ENCODE data around the gene SLC25A13. TPM values are rescaled to one million over a fixed set of nuclear protein-coding genes. Genes with fewer than 3 reads are reported as not detected.
"Not testable (repeated sequence)": the region's sequence is repeated elsewhere in the genome, so short reads cannot be mapped to it uniquely, and the experiment has no call there.

SLC25A13 gene
- total RNA-seq, 1 donor from 2014 or later, result 25.3 TPM

DNA sequence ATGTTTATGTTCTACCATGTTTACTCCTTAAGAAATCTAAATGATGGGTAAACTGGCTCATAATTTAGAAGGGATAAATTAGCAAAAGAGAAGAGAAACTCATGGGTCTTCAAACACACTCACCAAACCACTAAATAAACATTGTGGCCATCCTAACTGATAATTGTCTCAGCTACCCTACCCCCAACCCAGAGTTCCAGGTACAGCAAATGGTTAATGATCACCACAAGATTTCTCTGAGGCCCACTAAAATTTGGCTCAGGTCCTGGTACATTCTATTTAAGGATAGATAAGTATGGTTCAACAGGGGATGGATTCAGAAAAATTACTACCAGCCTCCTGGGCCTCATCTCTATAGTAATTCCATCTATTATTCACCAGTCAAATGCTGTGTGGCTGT, 21.4 kb downstream of the SLC25A13 start:
- TF ChIP-seq POLR2AphosphoS5 (IDR thresholded peaks at IDR 0.05; ENCODE audit: insufficient read depth in 1 of 2, low read depth in 1 of 2) (no peak), POLR2A (IDR thresholded peaks at IDR 0.05) (no peak)
- TF ChIP-seq, protein P1, sequence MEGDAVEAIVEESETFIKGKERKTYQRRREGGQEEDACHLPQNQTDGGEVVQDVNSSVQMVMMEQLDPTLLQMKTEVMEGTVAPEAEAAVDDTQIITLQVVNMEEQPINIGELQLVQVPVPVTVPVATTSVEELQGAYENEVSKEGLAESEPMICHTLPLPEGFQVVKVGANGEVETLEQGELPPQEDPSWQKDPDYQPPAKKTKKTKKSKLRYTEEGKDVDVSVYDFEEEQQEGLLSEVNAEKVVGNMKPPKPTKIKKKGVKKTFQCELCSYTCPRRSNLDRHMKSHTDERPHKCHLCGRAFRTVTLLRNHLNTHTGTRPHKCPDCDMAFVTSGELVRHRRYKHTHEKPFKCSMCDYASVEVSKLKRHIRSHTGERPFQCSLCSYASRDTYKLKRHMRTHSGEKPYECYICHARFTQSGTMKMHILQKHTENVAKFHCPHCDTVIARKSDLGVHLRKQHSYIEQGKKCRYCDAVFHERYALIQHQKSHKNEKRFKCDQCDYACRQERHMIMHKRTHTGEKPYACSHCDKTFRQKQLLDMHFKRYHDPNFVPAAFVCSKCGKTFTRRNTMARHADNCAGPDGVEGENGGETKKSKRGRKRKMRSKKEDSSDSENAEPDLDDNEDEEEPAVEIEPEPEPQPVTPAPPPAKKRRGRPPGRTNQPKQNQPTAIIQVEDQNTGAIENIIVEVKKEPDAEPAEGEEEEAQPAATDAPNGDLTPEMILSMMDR (IDR thresholded peaks at IDR 0.05), result no peak
- Histone ChIP-seq H3K36me3 (no peaks in the 10 kb centered on the region), H3K9me3 (no peaks in the 10 kb centered on the region), H3K27me3 (no peaks in the 10 kb centered on the region), H3K4me3 (no peak overlapping the region), H3K27ac (no peak overlapping the region), H3K4me1 (peaks cover 21% of the 10 kb centered on the region)
- intact Hi-C loops (cut with DNase I), result loop anchor here (10.0 kb wide), 1 partner anchor 66 kb away; no protein-coding TSS in a partner anchor
- no peak for DNase-seq (ENCODE audit: extremely low spot score in 2 of 2)

DNA sequence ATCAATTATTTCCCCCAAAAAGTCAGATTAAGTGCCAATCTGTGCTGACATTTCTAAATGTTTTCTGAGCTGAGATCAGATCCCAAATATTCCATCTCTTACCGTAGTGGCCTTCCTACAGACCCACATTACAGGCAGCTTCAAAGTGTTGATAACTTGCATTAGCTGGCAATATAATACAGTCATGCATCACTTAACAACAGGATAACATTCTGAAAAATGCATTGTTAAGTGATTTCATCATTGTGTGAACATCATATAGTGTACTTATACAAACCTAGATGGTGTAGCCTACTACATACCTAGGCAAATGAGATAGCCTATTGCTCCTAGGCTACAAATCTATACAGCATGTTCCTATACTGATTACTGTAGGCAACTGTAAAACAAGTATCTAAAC, 22.4 kb downstream of the SLC25A13 start:
- no peak for DNase-seq (ENCODE audit: extremely low spot score in 2 of 2)
- Histone ChIP-seq H3K36me3 (no peaks in the 10 kb centered on the region), H3K4me1 (peaks cover 13% of the 10 kb centered on the region), H3K4me3 (no peak overlapping the region), H3K9me3 (no peaks in the 10 kb centered on the region), H3K27me3 (no peaks in the 10 kb centered on the region), H3K27ac (no peak overlapping the region)
- intact Hi-C loops (cut with DNase I), result no loop called here
- TF ChIP-seq, protein P1 (IDR thresholded peaks at IDR 0.05), result no peak
- TF ChIP-seq POLR2A (IDR thresholded peaks at IDR 0.05), result no peak
- no peak for TF ChIP-seq POLR2AphosphoS5 (IDR thresholded peaks at IDR 0.05; ENCODE audit: insufficient read depth in 1 of 2, low read depth in 1 of 2)

DNA sequence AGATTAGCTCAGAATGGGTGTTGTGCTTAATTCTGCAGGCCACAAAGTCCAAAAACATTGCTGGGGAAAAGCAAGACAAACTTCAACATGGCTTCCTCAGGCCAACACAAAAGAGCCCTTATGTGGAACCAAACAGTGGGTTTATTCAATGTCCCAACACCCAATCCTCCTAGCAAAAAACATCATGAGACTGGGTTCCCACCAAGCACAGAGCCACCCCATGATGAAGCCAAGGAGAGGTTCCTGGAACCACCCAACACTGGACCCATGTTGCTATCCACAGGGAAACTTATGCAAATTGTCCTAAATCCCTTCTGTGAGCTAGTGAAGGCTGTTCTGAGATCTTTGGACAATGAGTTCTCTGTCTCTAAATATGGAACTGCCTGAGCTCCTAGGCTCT, 24.0 kb downstream of the SLC25A13 start:
- intact Hi-C loops (cut with DNase I), result no loop called here

DNA sequence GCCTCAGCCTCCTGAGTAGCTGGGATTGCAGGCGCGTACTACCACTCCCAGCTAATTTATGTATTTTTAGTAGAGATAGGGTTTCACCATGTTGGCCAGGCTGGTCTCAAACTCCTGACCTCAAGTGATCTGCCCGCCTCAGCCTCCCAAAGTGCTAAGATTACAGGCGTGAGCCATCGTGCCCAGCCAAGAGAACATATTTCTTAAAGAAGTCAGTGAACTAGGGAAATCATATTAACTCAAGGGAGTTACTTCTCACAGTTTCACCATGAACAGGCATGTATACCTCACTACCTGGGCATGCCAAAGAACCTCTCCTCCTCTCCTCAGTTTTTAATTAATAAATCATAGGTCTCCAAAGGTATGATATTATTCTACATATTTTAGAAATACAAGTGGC, 24.5 kb downstream of the SLC25A13 start:
- intact Hi-C loops (cut with DNase I); H3K4me1 ChIP-seq; H3K27me3 ChIP-seq; H3K4me3 ChIP-seq; H3K27ac ChIP-seq; DNase-seq (ENCODE audit: extremely low spot score in 2 of 2); H3K36me3 ChIP-seq; H3K9me3 ChIP-seq: not testable (repeated sequence)

More for the DNA sequence above, 24.0 kb downstream of the SLC25A13 start:
- no peak for DNase-seq (ENCODE audit: extremely low spot score in 2 of 2)
- Histone ChIP-seq H3K27ac (no peak overlapping the region), H3K9me3 (no peaks in the 10 kb centered on the region), H3K4me3 (no peak overlapping the region), H3K27me3 (no peaks in the 10 kb centered on the region), H3K36me3 (no peaks in the 10 kb centered on the region), H3K4me1 (no peaks in the 10 kb centered on the region)
- TF ChIP-seq POLR2A (IDR thresholded peaks at IDR 0.05) (no peak), POLR2AphosphoS5 (IDR thresholded peaks at IDR 0.05; ENCODE audit: insufficient read depth in 1 of 2, low read depth in 1 of 2) (no peak)
- TF ChIP-seq, protein P1 (IDR thresholded peaks at IDR 0.05), result no peak

DNA sequence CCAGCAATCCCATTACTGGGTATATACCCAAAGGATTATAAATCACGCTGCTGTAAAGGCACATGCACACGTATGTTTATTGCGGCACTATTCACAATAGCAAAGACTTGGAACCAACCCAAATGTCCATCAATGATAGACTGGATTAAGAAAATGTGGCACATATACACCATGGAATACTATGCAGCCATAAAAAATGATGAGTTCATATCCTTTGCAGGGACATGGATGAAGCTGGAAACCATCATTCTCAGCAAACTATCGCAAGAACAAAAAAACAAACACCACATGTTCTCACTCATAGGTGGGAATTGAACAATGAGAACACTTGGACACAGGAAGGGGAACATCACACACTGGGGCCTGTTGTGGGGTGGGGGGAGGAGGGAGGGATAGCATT, 28.0 kb downstream of the SLC25A13 start:
- H3K9me3 ChIP-seq; H3K27me3 ChIP-seq; H3K4me3 ChIP-seq; H3K27ac ChIP-seq; H3K4me1 ChIP-seq; intact Hi-C loops (cut with DNase I); DNase-seq (ENCODE audit: extremely low spot score in 2 of 2); H3K36me3 ChIP-seq: not testable (repeated sequence)

DNA sequence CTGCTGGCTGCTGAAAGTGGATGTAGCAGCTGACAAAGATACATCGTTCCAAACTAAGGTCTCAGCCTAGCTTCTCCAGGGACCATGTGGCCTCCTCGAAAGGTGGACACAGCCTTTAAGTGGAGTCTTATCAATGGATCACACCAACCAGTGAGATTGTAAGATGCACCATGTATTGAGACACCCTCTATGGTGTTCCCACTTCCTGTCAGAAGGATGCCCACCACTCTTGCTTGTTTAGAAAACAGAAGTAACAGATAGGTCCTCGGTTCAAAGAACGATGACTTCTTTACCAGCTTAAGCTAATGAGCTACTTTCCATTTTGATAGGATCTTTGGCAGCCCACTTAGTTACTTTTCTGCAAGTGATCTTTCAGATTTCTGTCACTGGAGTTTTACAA, 34.3 kb downstream of the SLC25A13 start:
- no peak for TF ChIP-seq POLR2A (IDR thresholded peaks at IDR 0.05)
- no peak for TF ChIP-seq POLR2AphosphoS5 (IDR thresholded peaks at IDR 0.05; ENCODE audit: insufficient read depth in 1 of 2, low read depth in 1 of 2)
- TF ChIP-seq, protein P1 (IDR thresholded peaks at IDR 0.05), result no peak
- intact Hi-C loops (cut with DNase I), result no loop called here

More for the DNA sequence above, 34.3 kb downstream of the SLC25A13 start:
- Histone ChIP-seq H3K4me3 (no peak overlapping the region), H3K9me3 (no peaks in the 10 kb centered on the region), H3K27ac (no peak overlapping the region), H3K27me3 (no peaks in the 10 kb centered on the region), H3K36me3 (no peaks in the 10 kb centered on the region), H3K4me1 (no peaks in the 10 kb centered on the region)
- DNase-seq (ENCODE audit: extremely low spot score in 2 of 2), result no peak

Measured in vagina (tissue), 2 donors.